ENCODE results near the gene ACTR2.

Gene ACTR2

DNA sequence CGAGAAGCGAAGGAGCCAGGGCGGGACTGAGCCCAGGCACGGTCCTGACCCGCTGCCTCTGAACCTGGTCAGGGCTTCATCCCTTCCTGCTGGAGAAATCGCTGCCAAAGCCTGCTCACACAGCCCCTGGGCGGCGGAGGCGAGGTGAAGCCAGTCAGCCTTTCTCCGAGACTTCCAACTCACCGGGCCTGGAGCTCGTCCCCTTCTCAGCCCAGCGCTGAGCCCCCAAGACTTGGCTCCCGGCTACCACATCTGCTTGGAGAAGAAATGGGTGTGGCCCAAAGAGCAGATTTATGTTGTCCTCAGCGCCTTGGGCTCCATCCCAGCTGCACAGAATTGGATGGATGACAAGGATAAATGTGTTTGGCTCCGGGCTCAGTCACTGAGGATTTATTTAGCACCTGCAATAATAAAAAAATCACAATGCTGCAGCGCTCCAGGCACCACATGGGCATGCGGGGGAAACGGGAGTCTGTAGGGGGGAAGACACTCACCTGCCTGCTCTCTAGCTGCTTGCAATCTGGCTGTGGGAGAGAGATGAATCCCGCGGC, 64.9 kb downstream of the ACTR2 start:
- no peak overlapping the region for H3K27ac ChIP-seq (replicated peaks)
- DNase-seq (ENCODE audit: low read depth in 1 of 2, low spot score in 1 of 2): no peak
- H3K4me3 ChIP-seq (replicated peaks; ENCODE audit: insufficient read depth, low read length): no peak overlapping the region
- TF ChIP-seq GABPA (IDR thresholded peaks at IDR 0.05; ENCODE audit: low read depth) (no peak), REST (IDR thresholded peaks at IDR 0.05; ENCODE audit: insufficient replicate concordance, low read depth) (no peak), CTCF (IDR thresholded peaks at IDR 0.05; ENCODE audit: insufficient read depth, low read length) (no peak), SPI1 (IDR thresholded peaks at IDR 0.05; ENCODE audit: borderline replicate concordance, low read depth) (no peak), POLR2AphosphoS5 (IDR thresholded peaks at IDR 0.05; ENCODE audit: low read depth) (no peak)
- no peaks in the 10 kb centered on the region for H3K27me3 ChIP-seq (ENCODE audit: insufficient read depth, poor library complexity, severe bottlenecking)

DNA sequence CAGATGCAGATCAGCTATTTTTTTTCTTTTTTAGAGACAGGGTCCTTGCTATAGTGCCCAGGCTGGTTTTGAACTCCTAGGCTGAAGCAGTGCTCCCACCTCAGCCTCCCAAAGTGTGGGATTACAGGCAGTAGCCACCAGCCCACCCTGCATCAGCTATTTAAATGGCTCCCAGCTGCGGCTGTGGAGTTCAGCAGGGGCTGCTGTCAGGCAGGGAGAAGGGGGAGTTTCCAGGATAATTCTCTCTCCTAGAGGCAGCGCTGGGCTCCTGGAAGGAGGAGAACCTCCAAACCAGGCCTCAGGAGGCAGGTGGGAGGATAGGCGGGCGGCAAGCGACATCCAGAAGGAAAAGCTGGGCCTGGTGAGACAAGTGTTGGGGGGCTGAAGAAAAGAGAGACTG, 65.7 kb downstream of the ACTR2 start:
- no peak for DNase-seq (ENCODE audit: low read depth in 1 of 2, low spot score in 1 of 2)
- TF ChIP-seq POLR2AphosphoS5 (IDR thresholded peaks at IDR 0.05; ENCODE audit: low read depth) (no peak), REST (IDR thresholded peaks at IDR 0.05; ENCODE audit: insufficient replicate concordance, low read depth) (no peak), GABPA (IDR thresholded peaks at IDR 0.05; ENCODE audit: low read depth) (no peak), CTCF (IDR thresholded peaks at IDR 0.05; ENCODE audit: insufficient read depth, low read length) (no peak), SPI1 (IDR thresholded peaks at IDR 0.05; ENCODE audit: borderline replicate concordance, low read depth) (no peak)
- H3K27ac ChIP-seq (replicated peaks): no peak overlapping the region
- no peak overlapping the region for H3K4me3 ChIP-seq (replicated peaks; ENCODE audit: insufficient read depth, low read length)
- H3K27me3 ChIP-seq (ENCODE audit: insufficient read depth, poor library complexity, severe bottlenecking): no peaks in the 10 kb centered on the region

- Histone ChIP-seq H3K27ac (replicated peaks) (no peak overlapping the region), H3K4me3 (replicated peaks; ENCODE audit: insufficient read depth, low read length) (no peak overlapping the region), H3K27me3 (ENCODE audit: insufficient read depth, poor library complexity, severe bottlenecking) (no peaks in the 10 kb centered on the region)
- no peak for TF ChIP-seq CTCF (IDR thresholded peaks at IDR 0.05; ENCODE audit: insufficient read depth, low read length)
- TF ChIP-seq POLR2AphosphoS5 (IDR thresholded peaks at IDR 0.05; ENCODE audit: low read depth): no peak
- TF ChIP-seq SPI1 (IDR thresholded peaks at IDR 0.05; ENCODE audit: borderline replicate concordance, low read depth): no peak
- TF ChIP-seq GABPA (IDR thresholded peaks at IDR 0.05; ENCODE audit: low read depth): no peak
- TF ChIP-seq REST (IDR thresholded peaks at IDR 0.05; ENCODE audit: insufficient replicate concordance, low read depth): no peak
- no peak for DNase-seq (ENCODE audit: low read depth in 1 of 2, low spot score in 1 of 2)
These were observed 66.5 kb downstream of the ACTR2 start for GRCh38 chr2:65294136-65294535.
